Epithelial cell of prostate (primary cell): ENCODE measurements around the gene SEMA6A.

ENCODE experiments used
- DNase-seq: peaks from one replicate; pipeline ENCODE4 v3.0.0-alpha.2; 2011; ENCODE audit warnings: low read depth, low spot score
- H3K27ac ChIP-seq: fragments of 450-650 bp; 2 replicates; pipeline ENCODE4 v1.5.1; 2017; ENCODE audit warnings: mild to moderate bottlenecking

Gene SEMA6A

GRCh38 chr5:116506488-116506887 is 68.1 kb downstream of the SEMA6A start:
- H3K27ac ChIP-seq = no peak overlapping the region
- no peak for DNase-seq

- no peak for DNase-seq
- H3K27ac ChIP-seq = no peak overlapping the region
These were observed 69.9 kb downstream of the SEMA6A start for GRCh38 chr5:116504593-116505166.

GRCh38 chr5:116502616-116503015 is 72.0 kb downstream of the SEMA6A start:
- DNase-seq = no peak
- no peak overlapping the region for H3K27ac ChIP-seq

GRCh38 chr5:116502138-116502537 is 72.5 kb downstream of the SEMA6A start:
- DNase-seq = no peak
- H3K27ac ChIP-seq = no peak overlapping the region

- no peak for DNase-seq
- no peak overlapping the region for H3K27ac ChIP-seq
These were observed 76.0 kb downstream of the SEMA6A start for GRCh38 chr5:116498503-116499048.

- H3K27ac ChIP-seq = no peak overlapping the region
These were observed 77.0 kb downstream of the SEMA6A start for GRCh38 chr5:116497631-116498030.

GRCh38 chr5:116495786-116496357 is 78.8 kb downstream of the SEMA6A start:
- DNase-seq = no peak
- H3K27ac ChIP-seq = no peak overlapping the region

More at GRCh38 chr5:116497631-116498030, 77.0 kb downstream of the SEMA6A start:
- no peak for DNase-seq

- H3K27ac ChIP-seq = no peak overlapping the region
- DNase-seq = no peak
These were observed 79.7 kb downstream of the SEMA6A start for GRCh38 chr5:116494784-116495450.

- DNase-seq = peak; percentile 77
- peak overlapping the region; percentile 53 for H3K27ac ChIP-seq
These were observed 81.8 kb downstream of the SEMA6A start for GRCh38 chr5:116492776-116493175.

- H3K27ac ChIP-seq = peak overlapping the region; percentile 53
- peak; percentile 55 for DNase-seq
These were observed 82.5 kb downstream of the SEMA6A start for GRCh38 chr5:116492016-116492623.

- no peak for DNase-seq
These were observed 86.1 kb downstream of the SEMA6A start for GRCh38 chr5:116488356-116489041.

GRCh38 chr5:116487045-116487444 is 87.6 kb downstream of the SEMA6A start:
- no peak for DNase-seq
- no peak overlapping the region for H3K27ac ChIP-seq

More at GRCh38 chr5:116488356-116489041, 86.1 kb downstream of the SEMA6A start:
- no peak overlapping the region for H3K27ac ChIP-seq

GRCh38 chr5:116486588-116486987 is 88.0 kb downstream of the SEMA6A start:
- no peak for DNase-seq
- H3K27ac ChIP-seq = no peak overlapping the region

GRCh38 chr5:116484645-116485044 is 90.0 kb downstream of the SEMA6A start:
- DNase-seq = no peak
- H3K27ac ChIP-seq = no peak overlapping the region

- no peak for DNase-seq
- H3K27ac ChIP-seq = no peak overlapping the region
These were observed 92.2 kb downstream of the SEMA6A start for GRCh38 chr5:116482394-116482793.

GRCh38 chr5:116480894-116481510 is 93.6 kb downstream of the SEMA6A start:
- no peak overlapping the region for H3K27ac ChIP-seq
- no peak for DNase-seq

GRCh38 chr5:116479776-116480675 is 94.6 kb downstream of the SEMA6A start:
- no peak overlapping the region for H3K27ac ChIP-seq
- no peak for DNase-seq

GRCh38 chr5:116478491-116478890 is 96.1 kb downstream of the SEMA6A start:
- no peak overlapping the region for H3K27ac ChIP-seq
- no peak for DNase-seq
